OCI-LY3 (cell line): Measurements from ENCODE around the gene ZNF688.

Experiments used
- H2AFZ ChIP-seq: fragments of 200-600, 300-600 bp; shearing (Covaris generic); 2 replicates; pipeline ENCODE4 v1.6.0; 2014; ENCODE audit warnings: antibody characterized with exemption, low read depth, low read length
- H3K27ac ChIP-seq: fragments of 200-600, 300-600 bp; sonication (generic); 2 replicates; pipeline ENCODE4 v1.5.1; 2014; ENCODE audit warnings: mild to moderate bottlenecking, low read length, moderate library complexity, mixed read lengths
- H3K27me3 ChIP-seq: fragments of 200-600, 300-600 bp; sonication (generic); 2 replicates; pipeline ENCODE4 v1.6.1; 2014; ENCODE audit warnings: low read depth, low read length, mixed read lengths
- H3K36me3 ChIP-seq: fragments of 200-600, 300-600 bp; sonication (generic); replicated peaks from 2 replicates; pipeline ENCODE3; 2014; ENCODE audit warnings: low read depth, low read length, mixed read lengths
- H3K4me1 ChIP-seq: fragments of 300-600, 200-600 bp; sonication (generic); 2 replicates; pipeline ENCODE4 v1.6.1; 2014; ENCODE audit warnings: low read length, mixed read lengths
- H3K4me2 ChIP-seq: fragments of 200-600, 300-600 bp; sonication (generic); 2 replicates; pipeline ENCODE4 v1.6.1; 2014; ENCODE audit warnings: low read length, mixed read lengths
- H3K4me3 ChIP-seq: fragments of 300-600, 200-600 bp; sonication (generic); 2 replicates; pipeline ENCODE4 v1.5.1; 2014; ENCODE audit warnings: antibody characterized with exemption, mild to moderate bottlenecking, low read length, moderate library complexity
- H3K79me2 ChIP-seq: fragments of 300-600, 200-600 bp; shearing (Covaris generic); 2 replicates; pipeline ENCODE4 v1.6.1; 2014; ENCODE audit warnings: mild to moderate bottlenecking, low read length, mixed read lengths
- H3K9ac ChIP-seq: fragments of 300-600, 200-600 bp; shearing (Covaris generic); 2 replicates; pipeline ENCODE4 v1.6.0; 2014; ENCODE audit warnings: mild to moderate bottlenecking, low read length, moderate library complexity
- H3K9me3 ChIP-seq: fragments of 200-600, 300-600 bp; shearing (Covaris generic); 2 replicates; pipeline ENCODE4 v1.6.1; 2014; ENCODE audit warnings: low read length, mixed read lengths; ENCODE audit not compliant: insufficient read depth
- H4K20me1 ChIP-seq: fragments of 200-600, 300-600 bp; sonication (generic); 2 replicates; pipeline ENCODE4 v1.6.1; 2016; ENCODE audit warnings: low read length, mixed read lengths; ENCODE audit not compliant: insufficient read depth
- CTCF ChIP-seq: fragments of 200-600, 300-600 bp; sonication (generic); IDR thresholded peaks from 2 replicates; pipeline ENCODE4 v1.5.1; 2014; ENCODE audit warnings: antibody characterized with exemption, low read length, low read depth
- EZH2phosphoT487 ChIP-seq: fragments of 200-600 bp; shearing (Covaris generic); IDR thresholded peaks from 2 replicates; pipeline ENCODE4 v1.6.1; 2018; ENCODE audit warnings: antibody characterized with exemption, mixed run types, low read depth

Gene ZNF688

DNA sequence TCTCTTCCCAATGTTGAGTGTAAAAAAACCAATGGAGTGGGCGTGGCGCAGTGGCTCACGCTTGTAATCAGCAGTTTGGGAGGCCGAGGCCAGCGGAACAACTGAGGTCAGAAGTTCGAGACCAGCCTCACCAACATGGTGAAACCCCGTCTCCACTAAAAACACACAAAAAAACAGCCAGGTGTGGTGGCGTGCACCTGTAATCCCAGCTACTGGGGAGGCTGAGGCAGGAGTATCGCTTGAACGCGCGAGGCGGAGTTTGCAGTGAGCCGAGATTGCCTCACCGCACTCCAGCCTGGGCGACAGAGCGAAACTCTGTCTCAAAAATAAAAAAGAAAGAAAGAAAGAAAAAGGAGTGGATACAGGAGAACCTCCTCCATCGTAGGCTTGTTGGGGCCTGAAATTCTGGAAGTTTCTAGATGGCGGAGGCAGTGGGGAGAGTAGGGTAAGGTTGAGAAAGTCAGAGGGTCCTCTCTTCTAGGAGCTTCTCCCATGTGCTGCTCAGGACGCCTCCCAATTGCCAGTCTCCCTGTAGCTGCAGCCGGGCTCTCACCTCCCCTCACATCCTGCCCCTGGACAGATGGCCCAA is 12.6 kb downstream of the ZNF688 start:
- H2AFZ ChIP-seq: peak overlapping the region; percentile 34; the same call in 1 of the 2 replicates
- TF ChIP-seq CTCF (no peak), EZH2phosphoT487 (no peak)

DNA sequence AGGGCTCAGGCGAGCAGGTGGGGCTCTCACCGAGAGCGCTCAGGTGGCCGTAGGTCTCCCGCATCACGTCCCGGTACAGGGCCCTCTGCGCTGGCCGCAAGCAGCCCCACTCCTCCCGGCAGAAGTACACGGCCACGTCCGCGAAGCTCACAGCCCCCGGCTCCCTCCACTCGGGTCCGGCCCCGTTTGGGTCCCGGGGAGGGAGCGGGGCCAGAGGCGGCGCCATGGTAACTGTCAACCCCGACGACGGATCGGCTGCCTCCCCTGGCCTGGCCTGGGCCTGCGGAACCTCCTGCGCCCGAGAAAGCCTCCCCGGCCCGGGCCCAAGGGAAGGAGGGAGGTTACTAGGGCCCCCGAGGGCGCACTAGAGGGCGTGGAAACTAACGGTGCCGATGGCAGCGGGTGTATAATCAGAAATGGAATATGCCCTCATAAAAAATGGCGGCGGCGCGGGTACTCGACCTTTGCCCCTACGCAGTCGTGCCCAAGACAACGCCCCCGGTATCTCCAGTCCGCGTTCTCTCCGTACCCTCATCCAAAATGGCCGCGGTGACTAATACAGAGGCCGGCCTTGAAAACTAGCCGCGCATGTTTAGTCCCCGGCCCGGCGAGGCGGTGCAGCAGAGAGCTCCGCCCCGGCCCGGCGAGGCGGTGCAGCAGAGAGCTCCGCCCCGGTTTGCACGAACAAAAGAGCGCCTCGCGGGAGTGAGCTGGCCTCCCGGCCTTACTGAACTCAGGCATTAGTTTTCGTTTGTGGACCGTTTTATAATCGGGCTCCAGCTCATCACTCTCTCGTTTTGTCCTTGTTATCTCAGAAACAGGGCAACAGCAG is 13.3 kb downstream of the ZNF688 start, which contains the start of gene ZNF764:
TSS of gene ZNF764 (minus strand) at position 418 of the 832 bp plus-strand sequence. CDS start at position 226, 192 bp downstream.
- peaks cover 20% of the 10 kb centered on the region for H3K4me1 ChIP-seq
- no peaks in the 10 kb centered on the region for H3K9me3 ChIP-seq
- peak within 1 kb of the TSS; percentile 80 for H3K9ac ChIP-seq
- peak within 1 kb of the TSS; percentile 76 for H3K27ac ChIP-seq
- peak within 1 kb of the TSS; percentile 54; the same call in 1 of the 2 replicates for H2AFZ ChIP-seq
- H3K4me2 ChIP-seq: peak within 1 kb of the TSS; percentile 99
- H3K36me3 ChIP-seq: peaks cover 11% of the 10 kb centered on the region
- TF ChIP-seq EZH2phosphoT487: no peak
- TF ChIP-seq CTCF: peak; percentile 15; the same call in 1 of the 2 replicates
- H3K79me2 ChIP-seq: peaks cover 18% of the 10 kb centered on the region
- H3K4me3 ChIP-seq: peak within 1 kb of the TSS; percentile 86
- no peaks in the 10 kb centered on the region for H3K27me3 ChIP-seq
- H4K20me1 ChIP-seq: no peaks in the 10 kb centered on the region

More for the DNA sequence above, 12.6 kb downstream of the ZNF688 start:
- Histone ChIP-seq H3K4me1 (peaks cover 20% of the 10 kb centered on the region), H4K20me1 (no peaks in the 10 kb centered on the region), H3K9ac (peak overlapping the region; percentile 54), H3K79me2 (peaks cover 18% of the 10 kb centered on the region), H3K27me3 (no peaks in the 10 kb centered on the region), H3K27ac (peak overlapping the region; percentile 58), H3K4me2 (peak overlapping the region; percentile 73), H3K4me3 (peak overlapping the region; percentile 86), H3K36me3 (peaks cover 9% of the 10 kb centered on the region), H3K9me3 (no peaks in the 10 kb centered on the region)

GRCh38 chr16:30557707-30557956 is 13.9 kb downstream of the ZNF688 start:
- no peaks in the 10 kb centered on the region for H3K27me3 ChIP-seq
- H3K9me3 ChIP-seq: no peaks in the 10 kb centered on the region
- H3K36me3 ChIP-seq: peaks cover 15% of the 10 kb centered on the region
- peaks cover 18% of the 10 kb centered on the region for H3K79me2 ChIP-seq
- peak overlapping the region; percentile 76 for H3K27ac ChIP-seq
- H3K4me3 ChIP-seq: peak overlapping the region; percentile 86
- peaks cover 20% of the 10 kb centered on the region for H3K4me1 ChIP-seq
- peak overlapping the region; percentile 54; the same call in 1 of the 2 replicates for H2AFZ ChIP-seq
- H3K9ac ChIP-seq: peak overlapping the region; percentile 80
- no peak for TF ChIP-seq EZH2phosphoT487
- TF ChIP-seq CTCF: no peak
- H4K20me1 ChIP-seq: no peaks in the 10 kb centered on the region
- H3K4me2 ChIP-seq: peak overlapping the region; percentile 99

- no peaks in the 10 kb centered on the region for H4K20me1 ChIP-seq
- TF ChIP-seq CTCF (no peak), EZH2phosphoT487 (no peak)
- no peaks in the 10 kb centered on the region for H3K9me3 ChIP-seq
- no peak overlapping the region for H3K4me2 ChIP-seq
- no peak overlapping the region for H3K4me3 ChIP-seq
- H3K79me2 ChIP-seq: peaks cover 18% of the 10 kb centered on the region
- H2AFZ ChIP-seq: no peak overlapping the region
- H3K27ac ChIP-seq: no peak overlapping the region
- H3K36me3 ChIP-seq: peaks cover 18% of the 10 kb centered on the region
- H3K4me1 ChIP-seq: peaks cover 17% of the 10 kb centered on the region
- no peak overlapping the region for H3K9ac ChIP-seq
- no peaks in the 10 kb centered on the region for H3K27me3 ChIP-seq
These were observed 15.4 kb downstream of the ZNF688 start for GRCh38 chr16:30556125-30556473.
